Left renal pelvis (tissue), 4 donors: ENCODE measurements around the gene SPATA33. TPM values are rescaled to one million over a fixed set of nuclear protein-coding genes. Genes with fewer than 3 reads are reported as not detected.
"Not testable (repeated sequence)": the region's sequence is repeated elsewhere in the genome, so short reads cannot be mapped to it uniquely, and the experiment has no call there.

Experiments
- DNase-seq, 4 donors: peaks; one replicate each; pipeline ENCODE4 v3.0.0-alpha.2; 2013; ENCODE audit warnings: low read depth in 4 of 4, low spot score in 3 of 4
- polyA plus RNA-seq, 4 donors: library from polyadenylated mRNA; unstranded; fragments of 120-200 nt; gene quantifications; one replicate each; pipeline ENCODE4 v1.2.1, GENCODE V29; 2013; ENCODE audit not compliant: insufficient read length in 4 of 4

SPATA33 gene
- polyA plus RNA-seq, 4 donors, result 7.6 to 16.4 (median 15.2) TPM

DNA sequence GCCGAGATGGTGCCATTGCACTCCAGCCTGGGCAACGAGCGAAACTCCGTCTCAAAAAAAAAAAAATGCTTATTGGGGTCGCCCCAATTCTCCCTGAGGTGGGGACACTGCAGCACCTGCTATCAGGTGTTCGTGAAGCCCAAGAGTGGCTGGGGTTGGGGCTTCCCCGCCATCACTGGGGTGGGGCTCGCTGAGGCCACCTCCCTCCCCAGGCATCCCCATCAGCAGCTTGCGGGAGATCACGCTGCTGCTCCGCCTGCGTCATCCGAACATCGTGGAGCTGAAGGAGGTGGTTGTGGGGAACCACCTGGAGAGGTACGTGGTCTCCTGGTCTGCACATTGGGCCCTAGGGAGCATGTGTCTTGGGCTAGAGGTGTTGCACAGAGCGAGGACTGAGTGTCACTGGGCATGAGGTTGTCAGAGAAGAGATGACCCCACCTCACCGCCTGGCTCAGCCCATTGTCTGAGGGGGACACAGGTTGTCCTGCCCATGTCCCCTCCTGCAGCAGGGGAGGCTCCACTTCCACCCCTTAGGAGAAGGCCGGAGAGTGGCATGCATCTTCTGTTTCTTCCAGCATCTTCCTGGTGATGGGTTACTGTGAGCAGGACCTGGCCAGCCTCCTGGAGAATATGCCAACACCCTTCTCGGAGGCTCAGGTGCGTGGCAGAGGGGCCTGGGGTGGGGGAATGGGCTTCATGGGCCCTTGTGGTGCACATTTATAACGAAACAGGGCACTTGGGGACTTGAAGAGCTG, 33.8 kb downstream of the SPATA33 start:
- DNase-seq, result no peak

DNA sequence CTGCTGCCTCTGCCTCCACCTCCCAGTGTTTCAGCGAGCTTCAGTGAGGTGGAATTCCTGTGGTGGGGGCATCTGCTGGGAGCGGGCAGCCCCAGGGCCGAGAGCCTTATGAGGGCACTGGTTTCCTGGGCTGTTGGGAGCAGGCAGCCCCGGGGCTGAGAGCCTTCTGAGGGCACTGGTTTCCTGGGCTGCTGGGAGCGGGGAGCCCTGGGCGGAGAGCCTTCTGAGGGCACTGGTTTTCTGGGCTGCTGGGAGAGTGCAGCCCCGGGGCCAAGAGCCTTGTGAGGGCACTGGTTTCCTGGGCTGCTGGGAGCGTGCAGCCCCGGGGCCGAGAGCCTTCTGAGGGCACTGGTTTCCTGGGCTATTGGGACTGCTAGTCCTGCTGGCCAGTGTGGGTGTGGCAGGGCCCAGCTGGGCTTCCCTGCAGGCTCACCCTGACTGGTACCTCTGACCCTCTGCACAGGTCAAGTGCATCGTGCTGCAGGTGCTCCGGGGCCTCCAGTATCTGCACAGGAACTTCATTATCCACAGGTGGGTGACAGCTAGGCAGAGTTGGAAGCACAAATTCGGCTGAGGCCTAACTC, 34.4 kb downstream of the SPATA33 start:
- no peak for DNase-seq

DNA sequence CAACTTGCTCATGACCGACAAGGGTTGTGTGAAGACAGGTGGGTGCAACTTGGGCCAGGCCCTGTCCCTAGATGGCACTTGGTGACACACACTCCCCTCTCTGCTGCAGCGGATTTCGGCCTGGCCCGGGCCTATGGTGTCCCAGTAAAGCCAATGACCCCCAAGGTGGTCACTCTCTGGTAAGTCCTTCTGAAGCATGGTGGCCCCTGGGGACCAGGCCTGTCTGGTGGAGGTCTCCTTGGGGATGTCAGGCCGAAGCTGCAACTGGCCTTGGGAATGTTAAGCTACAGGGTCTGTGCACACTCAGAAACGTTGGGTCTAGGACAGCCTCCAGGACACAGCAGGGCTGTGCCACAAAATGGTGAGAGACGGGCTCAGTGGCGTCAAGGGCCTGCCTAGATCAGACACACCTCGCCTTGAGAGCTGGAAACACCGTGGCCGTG, 35.7 kb downstream of the SPATA33 start:
- DNase-seq, result no peak

DNA sequence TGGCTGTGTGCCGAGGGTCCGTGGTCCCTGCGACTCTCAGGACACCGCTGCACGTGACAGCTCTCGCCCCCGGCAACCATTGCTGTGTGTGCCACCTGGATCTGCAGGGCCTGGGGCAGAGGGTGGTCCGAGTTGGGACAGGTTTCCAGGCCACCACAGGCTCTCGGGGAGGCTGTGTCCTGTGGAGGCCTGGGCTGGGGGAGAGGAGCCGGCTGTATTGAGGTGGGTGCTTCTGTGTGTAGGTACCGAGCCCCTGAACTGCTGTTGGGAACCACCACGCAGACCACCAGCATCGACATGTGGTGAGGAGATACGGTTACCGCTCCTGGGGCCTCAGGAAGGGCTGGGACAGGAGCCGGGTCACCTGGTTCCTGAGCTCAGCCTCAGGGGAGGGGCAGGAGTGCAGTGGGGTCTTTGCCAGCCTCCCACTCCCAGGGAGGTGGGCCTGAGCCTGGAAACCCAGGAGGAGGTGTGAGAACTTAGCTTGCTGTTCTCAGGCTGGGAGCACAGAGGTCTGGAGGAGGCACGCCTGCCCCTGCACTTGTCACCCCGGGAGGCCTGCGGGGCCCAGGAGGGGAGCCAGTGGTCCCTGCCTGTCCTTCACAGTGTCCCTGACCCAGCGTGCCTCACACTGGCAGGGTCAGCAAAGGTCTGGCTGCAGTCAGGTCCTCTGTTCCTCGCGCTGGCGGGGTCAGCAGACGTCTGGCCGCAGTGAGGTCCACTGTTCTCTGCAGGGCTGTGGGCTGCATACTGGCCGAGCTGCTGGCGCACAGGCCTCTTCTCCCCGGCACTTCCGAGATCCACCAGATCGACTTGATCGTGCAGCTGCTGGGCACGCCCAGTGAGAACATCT, 36.5 kb downstream of the SPATA33 start:
- DNase-seq, result no peak

DNA sequence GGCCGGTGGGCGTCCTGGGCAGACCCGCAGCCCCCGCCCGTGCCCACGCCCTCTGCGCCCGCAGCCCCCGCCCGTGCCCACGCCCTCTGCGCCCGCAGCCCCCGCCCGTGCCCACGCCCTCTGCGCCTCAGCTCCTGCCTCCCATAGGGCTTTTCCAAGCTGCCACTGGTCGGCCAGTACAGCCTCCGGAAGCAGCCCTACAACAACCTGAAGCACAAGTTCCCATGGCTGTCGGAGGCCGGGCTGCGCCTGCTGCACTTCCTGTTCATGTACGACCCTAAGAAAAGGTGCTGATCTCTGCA, 37.1 kb downstream of the SPATA33 start:
- DNase-seq, result not testable (repeated sequence)

DNA sequence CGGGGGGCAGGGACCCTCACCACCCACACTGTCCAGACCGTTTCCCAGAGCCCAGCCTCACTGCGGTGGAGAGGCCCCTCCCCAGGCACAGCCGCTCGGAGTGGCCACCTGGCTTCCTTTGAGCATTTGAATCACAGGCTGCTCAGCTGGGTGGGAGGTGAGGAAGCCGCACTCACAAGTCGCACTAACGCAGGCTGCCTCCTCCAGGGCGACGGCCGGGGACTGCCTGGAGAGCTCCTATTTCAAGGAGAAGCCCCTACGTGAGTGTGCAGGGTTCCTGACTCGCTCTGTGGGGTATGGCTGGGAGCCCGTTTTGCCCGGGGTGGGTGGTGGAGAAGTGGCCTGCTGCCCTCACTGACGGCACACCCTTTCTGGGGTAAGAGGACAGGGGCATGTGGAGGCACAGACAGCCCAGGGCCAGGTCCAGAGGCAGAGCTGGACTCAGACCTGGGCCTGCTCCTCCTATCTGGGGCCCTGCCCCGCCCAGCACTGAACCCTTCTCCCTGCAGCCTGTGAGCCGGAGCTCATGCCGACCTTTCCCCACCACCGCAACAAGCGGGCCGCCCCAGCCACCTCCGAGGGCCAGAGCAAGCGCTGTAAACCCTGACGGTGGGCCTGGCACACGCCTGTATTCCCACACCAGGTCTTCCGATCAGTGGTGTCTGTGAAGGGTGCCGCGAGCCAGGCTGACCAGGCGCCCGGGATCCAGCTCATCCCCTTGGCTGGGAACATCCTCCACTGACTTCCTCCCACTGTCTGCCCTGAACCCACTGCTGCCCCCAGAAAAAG, 37.6 kb downstream of the SPATA33 start:
- no peak for DNase-seq

DNA sequence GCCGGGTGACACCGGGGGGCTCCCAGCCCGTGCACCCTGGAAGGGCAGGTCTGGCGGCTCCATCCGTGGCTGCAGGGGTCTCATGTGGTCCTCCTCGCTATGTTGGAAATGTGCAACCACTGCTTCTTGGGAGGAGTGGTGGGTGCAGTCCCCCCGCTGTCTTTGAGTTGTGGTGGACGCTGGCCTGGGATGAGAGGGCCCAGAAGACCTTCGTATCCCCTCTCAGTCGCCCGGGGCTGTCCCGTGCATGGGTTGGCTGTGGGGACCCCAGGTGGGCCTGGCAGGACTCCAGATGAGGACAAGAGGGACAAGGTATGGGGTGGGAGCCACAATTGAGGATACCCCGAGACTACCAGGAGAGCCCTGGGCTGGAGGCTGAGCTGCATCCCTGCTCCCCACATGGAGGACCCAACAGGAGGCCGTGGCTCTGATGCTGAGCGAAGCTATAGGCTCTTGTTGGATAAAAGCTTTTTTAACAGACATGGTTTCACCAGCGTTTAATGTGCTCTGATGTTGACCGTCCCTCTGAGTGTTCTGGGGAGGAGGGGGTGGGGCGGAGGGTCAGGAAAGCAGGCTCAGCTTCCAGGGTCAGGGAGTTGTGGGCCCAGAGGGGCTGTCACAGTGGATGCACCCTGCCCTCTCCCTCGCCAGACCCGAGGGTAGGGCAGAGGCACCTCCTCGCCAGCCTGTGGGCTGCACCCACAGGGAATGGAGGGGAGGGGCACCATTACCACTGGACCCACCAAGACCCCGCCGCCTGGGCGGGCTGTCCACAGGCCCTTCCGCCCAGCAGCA, 38.4 kb downstream of the SPATA33 start:
- DNase-seq, result no peak

DNA sequence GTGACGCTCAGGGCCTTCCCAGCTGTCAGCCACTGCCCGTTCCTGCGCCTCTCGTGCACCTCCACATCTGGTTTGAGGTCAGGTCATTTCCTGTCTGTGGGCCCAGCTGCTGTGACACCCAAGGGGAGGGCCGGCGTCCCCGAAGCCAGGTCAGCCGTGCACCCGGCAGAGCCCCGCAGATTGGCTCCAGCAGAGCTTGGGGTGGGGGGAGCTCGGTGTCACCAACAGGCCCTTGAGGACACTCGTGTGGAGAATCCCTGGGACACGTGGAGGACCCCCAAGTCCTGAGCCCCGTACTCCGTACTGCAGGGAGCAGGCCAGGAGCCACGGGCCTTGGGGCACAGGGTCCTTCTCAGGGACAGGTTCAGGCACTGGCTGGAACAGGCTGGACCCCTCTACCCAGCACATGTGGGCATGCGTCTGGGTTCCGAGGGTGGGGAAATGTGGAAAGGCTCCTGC, 39.1 kb downstream of the SPATA33 start:
- no peak for DNase-seq

DNA sequence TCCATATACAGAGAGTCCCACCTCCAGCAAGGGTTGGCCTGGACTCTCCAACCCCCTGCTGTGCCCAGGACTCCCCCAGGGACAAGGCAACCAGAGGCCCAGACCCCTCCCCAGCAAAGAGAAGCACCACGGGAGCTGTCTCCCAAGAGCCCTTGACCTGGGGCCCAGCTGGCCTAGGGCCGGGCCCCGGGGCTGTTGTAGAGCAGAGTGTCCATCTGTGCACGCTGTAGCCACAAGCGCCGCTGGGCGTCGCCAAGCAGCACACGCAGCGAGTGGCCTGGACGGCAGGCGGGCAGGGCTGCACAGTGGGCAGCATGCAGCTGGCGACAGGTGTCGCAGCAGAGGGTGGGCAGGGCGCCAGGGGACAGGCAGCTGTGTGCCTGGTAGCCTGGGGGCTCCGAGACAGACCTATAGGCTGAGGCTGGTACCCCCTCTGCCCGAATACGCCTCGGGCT, 39.6 kb downstream of the SPATA33 start:
- DNase-seq, result no peak

DNA sequence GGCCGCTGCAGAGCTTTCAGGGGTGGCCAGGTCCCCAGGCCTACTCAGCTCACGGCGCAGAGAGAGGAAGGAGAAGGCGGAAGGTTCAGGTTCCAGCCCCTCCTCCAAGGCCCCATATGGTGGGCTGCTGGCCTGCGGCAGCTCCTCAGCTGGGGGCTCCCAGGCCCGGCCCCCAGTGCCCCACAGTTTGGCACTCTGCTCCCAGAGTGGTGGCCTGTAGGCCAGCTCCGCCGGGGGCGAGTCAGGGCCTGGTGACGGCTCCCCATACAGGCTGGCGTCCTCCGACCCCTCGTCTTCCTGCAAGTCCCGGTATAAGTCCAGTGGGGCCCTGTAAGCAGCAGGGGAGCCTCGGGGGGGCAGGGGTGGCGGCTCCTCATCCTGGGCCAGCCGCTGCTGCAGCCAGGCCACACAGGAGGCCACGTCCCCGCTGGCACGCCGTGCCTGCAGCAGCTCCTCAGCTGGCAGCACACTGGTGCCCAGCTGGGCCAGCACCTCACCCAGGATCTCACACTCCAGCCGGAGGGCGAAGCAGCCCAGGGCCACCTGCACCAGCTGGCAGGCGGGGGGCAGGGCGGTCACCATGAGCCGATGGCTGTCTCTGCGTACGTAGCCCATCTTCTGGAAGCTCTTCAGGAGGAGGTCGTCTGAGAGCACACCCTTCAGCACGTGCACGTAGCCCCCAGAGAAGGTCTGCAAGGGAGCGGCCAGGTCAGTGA, 40.1 kb downstream of the SPATA33 start:
- no peak for DNase-seq

DNA sequence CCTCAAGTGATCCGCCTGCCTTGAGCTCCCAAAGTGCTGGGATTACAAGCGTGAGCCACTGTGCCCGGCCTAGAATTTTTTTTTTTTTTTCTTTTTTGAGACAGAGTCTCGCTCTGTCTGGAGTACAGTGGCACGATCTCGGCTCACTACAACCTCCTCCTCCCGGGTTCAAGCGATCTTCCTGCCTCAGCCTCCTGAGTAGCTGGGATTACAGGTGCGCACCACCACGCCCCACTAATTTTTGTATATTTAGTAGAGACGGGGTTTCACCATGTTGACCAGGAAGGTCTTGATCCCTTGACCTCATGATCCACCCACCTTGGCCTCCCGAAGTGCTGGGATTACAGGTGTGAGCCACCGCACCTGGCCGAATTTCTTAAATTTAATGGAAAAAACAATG, 41.1 kb downstream of the SPATA33 start:
- not testable (repeated sequence) for DNase-seq

DNA sequence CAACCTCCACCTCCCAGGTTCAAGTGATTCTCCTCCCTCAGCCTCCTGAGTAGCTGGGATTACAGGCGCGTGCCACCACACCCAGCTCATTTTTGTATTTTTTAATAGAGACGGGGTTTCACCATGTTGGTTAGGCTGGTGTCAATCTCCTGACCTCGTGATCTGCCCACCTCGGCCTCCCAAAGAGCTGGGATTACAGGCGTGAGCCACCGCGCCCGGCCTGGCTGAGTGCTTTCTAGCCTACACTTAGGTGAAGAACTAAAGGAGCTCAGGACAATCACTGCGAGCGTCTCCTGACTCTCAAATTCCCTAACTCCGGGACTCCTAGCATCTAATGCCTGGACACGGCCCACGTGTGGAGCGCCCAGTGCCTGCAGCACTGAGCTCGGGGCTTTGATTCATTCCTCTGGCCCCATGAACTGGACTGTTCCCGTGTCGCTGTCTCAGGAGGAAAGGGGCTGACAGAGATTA, 42.0 kb downstream of the SPATA33 start:
- not testable (repeated sequence) for DNase-seq

DNA sequence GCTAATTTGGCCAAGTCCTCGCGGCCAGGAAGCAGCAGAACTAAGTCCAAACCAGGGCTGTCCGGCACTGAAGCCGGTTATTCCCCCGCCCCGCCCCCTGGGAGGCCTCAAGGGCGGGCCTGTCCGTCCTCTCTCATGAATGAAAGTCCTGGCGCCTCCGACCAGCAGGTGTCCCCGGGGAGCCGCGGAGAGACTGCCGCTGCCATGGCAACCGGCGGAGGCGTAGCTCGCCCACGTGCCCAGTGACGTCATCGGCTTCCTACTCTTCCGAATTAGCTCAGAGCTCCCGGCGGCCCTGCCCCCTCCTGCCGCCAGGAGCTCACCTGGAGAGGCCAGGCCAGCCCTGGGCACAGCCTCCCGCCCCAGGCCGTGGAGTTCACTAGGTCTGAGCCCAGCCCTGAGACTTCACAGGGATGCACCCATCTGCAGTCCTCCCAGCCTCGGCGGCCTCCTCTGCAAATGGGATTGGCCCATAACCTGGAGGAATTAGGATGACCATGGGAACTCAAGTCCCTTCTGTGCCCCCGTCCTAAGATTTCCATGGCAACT, 42.5 kb downstream of the SPATA33 start:
- peak; percentile 89 to 96 (median 94) for DNase-seq

DNA sequence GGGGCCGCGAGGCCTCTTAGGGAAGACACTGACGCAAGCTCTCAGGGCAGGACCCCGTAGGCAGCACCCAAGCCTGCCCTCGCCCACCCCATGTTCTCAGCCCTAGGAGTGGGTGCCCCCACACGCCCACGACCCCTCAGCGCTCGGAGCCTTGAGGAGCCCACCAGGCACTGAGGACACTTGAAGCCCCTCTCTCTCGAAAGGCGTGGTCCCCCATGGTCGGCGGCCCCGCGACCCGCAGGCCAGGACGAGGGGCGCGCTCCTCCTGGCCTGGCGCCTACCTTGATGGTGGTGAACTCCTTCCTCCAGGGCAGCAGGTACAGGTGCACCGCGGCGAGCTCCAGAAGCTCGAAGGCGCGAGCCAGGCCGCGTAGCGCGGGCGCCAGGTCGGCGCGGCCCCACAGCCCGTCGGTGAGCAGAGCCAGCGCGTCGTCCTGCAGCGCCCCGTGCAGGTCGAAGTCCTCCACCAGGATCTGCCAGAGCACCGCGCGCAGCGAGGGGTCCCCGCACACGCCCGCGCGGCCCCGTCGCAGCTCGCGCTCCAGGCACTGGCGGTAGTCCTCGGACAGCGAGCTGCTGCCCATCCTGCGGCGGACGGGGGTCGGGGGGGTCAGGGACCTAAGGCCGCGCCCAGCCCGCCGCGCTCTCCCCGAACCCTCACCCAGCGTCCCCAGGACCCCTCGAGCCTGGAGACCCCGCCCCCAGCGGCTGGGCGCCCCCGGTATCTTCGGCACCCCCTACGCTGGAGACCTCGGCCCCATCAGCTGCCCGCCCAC, 43.2 kb downstream of the SPATA33 start:
- no peak for DNase-seq

DNA sequence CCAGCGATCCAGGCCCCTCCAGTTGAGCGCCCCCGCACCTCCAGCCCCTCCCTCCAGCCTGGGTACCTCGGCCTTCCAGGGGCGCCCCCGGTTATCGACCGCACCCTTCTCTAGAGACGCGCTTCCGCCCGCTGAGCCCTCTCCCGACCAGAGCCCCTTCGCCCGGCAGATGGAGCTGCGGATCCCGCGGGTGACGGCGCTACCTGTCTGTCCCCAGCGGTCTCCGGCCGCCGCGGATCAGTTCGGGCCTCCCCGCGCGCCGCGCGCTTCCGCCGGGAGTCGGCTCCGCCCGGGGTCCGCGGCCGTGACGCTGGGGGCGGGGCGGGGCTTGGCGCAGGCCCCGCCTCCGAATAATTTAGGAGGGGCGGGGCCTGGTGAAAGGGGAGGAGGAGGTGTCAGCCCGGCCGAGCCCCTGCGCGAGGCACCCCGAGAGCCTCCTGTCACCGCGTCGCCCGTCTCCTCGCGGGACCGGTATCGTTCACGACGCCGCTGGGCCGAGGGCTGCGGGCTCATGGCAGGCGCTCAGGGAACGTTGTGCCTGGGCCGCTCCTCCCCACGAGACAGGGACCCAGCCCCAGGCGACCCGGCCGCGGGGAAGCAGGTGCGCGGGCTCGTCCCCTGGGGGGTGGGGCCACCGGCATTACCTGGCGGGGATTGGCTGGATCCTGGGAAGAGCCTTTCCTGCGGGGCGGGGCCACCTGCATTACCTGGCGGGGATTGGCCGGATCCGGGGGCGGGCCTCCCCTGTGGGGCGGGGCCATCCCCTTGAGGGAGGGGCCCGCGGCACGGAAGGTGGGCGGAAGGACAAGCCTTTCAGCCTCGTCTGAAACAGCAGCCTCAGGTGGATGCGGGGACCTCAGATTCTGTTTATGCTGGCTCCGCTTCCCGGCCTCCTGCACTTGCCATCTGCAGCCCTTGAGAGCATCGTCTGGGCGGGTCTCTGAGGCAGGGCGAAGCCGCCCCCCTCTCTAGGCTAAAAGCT, 44.1 kb downstream of the SPATA33 start, which contains the start of gene SPATA2L:
SPATA2L (minus strand) TSS at position 281 of the 982 bp plus-strand sequence. CDS start 473 bp downstream, outside the sequence.
- DNase-seq, result peak; percentile 77 to 83 (median 80)

DNA sequence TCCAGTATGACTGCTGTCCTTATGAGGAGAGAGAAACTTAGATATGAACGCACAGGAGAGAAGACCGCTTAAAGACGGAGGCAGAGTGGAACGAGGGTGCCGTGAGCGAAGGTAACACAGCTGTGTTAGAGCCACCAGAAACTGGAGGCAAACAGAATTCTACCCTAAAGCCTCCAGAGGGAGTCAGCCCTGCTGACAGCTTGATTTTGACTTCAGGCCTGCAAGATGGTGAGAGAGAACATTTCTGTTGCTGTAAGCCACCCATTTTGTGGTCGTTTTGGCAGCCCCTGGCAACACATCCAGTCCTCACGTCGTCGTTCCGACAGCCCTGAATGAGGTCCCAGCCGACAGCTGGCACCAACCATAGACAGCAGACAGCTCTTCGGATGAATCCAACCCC, 46.6 kb downstream of the SPATA33 start:
- no peak for DNase-seq

DNA sequence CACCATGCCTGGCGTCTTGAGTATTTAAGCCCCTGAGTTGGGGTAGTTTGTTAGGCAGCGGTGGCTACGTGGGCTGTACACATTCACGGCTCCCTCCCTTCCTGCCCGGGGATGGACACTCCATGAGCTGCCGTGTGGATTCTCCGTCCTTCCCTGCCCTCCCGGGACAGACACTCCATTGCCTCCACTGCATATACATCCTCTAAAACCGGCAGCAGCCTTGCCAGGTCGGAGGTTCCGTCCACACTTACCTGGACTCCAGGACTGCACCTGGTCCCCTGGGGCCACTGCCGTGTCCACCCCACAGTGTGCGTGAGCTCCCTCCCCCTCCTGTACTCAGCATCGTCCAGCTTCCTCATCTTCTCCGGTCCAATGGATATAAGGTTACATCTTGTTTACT, 47.4 kb downstream of the SPATA33 start:
- DNase-seq, result no peak
